Uterus (tissue), 2 donors: ENCODE data around the gene SMIM44.

Experiments
- CTCF ChIP-seq, 4 experiments: fragments of 200-600 bp in 2 of 4; fragments of 450-650 bp in 2 of 4; sonication (generic) in 2 of 4; IDR thresholded peaks; one replicate each; pipeline ENCODE4 v1.5.1; 2016 to 2019; ENCODE audit warnings: antibody characterized with exemption in 4 of 4, mild to moderate bottlenecking in 2 of 4, moderate library complexity in 1 of 4
- POLR2A ChIP-seq, 2 donors: fragments of 450-650 bp; IDR thresholded peaks; one replicate each; pipeline ENCODE4 v1.6.1; 2016; ENCODE audit warnings: antibody characterized with exemption in 2 of 2, mild to moderate bottlenecking in 1 of 2, moderate library complexity in 1 of 2

GRCh38 chr19:3505598-3506383, 22.6 kb upstream of the SMIM44 start, which contains the start of gene FZR1:
- peak; percentile 62 to 84 for TF ChIP-seq POLR2A (IDR thresholded peaks at IDR 0.05)
- peak in 1 of 4 experiments; percentile 42 for TF ChIP-seq CTCF (IDR thresholded peaks at IDR 0.05)
